ENCODE results near the gene DNAJC6.

DNA sequence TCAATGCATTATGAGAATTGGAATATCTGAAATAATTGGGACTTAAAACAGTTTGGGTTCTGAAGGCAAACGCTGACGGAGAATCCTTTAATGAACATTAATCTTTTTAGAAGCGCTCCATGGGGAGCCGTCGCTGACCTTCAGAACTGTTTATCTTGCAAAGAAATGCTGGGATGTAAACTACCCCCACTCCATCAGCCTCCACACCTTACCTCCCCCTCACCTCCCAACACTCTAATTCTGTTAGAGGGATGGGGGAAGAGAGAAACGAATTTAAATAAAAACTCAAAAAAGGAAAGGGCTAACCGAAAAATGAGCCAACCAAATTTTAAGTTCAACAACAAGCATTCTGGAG, 44.1 kb upstream of the DNAJC6 start:
- TF ChIP-seq TARDBP (CRISPR knock-in tag; IDR thresholded peaks at IDR 0.05) = no peak
- TF ChIP-seq HCFC1 (IDR thresholded peaks at IDR 0.05; ENCODE audit: low read depth, low read length) = no peak
- TF ChIP-seq MXI1 (IDR thresholded peaks at IDR 0.05; ENCODE audit: borderline replicate concordance, low read depth, low read length) = no peak
- TF ChIP-seq TFE3 (CRISPR knock-in tag; IDR thresholded peaks at IDR 0.05) = no peak
- TF ChIP-seq BATF2 (CRISPR knock-in tag; IDR thresholded peaks at IDR 0.05) = no peak
- no peak for TF ChIP-seq CTCF (CRISPR knock-in tag; IDR thresholded peaks at IDR 0.05)
- no peak for TF ChIP-seq POLR2AphosphoS5 (IDR thresholded peaks at IDR 0.05; ENCODE audit: low read depth, low read length)
- TF ChIP-seq ATF7 (IDR thresholded peaks at IDR 0.05) = no peak
- TF ChIP-seq ATF7 (CRISPR knock-in tag; IDR thresholded peaks at IDR 0.05) = no peak
